HepG2 (cell line): ENCODE results near the gene C16orf90. TPM values are rescaled to one million over a fixed set of nuclear protein-coding genes. Genes with fewer than 3 reads are reported as not detected.
A peak's percentile ranks its signal among the peaks of the same experiment; 100 is the strongest.

Experiments
- ATAD3A ChIP-seq: sonication (generic); formaldehyde crosslinking; IDR thresholded peaks from 2 replicates; pipeline ENCODE4 v1.4.0; 2020; ENCODE audit warnings: missing genetic modification reagents
- EEA1 ChIP-seq: sonication (generic); formaldehyde crosslinking; IDR thresholded peaks from 2 replicates; pipeline ENCODE4 v1.5.1; 2020; ENCODE audit warnings: mild to moderate bottlenecking, missing genetic modification reagents, borderline replicate concordance
- ETV6 ChIP-seq: sonication (generic); formaldehyde crosslinking; conservative IDR thresholded peaks from 2 replicates; pipeline ENCODE4 v1.4.0; 2020; ENCODE audit warnings: missing genetic modification reagents
- IRF2 ChIP-seq: IDR thresholded peaks from 2 replicates; pipeline ENCODE4 v1.6.1; 2018; ENCODE audit warnings: missing genetic modification reagents, missing compliant biosample characterization
- KDM1A ChIP-seq: IDR thresholded peaks from 2 replicates; pipeline ENCODE4 v1.6.1; 2016; ENCODE audit warnings: missing compliant biosample characterization
- NR2F1 ChIP-seq, 2 experiments: fragments of 450-650 bp in 1 of 2; formaldehyde crosslinking in 1 of 2; IDR thresholded peaks; 2 replicates each; pipeline versions ENCODE4 v1.5.0 to v1.6.1; 2016 to 2020; ENCODE audit warnings: mild to moderate bottlenecking in 1 of 2, missing compliant biosample characterization in 1 of 2, missing genetic modification reagents in 1 of 2, moderate library complexity in 1 of 2
- RELA ChIP-seq: sonication (generic); formaldehyde crosslinking; IDR thresholded peaks from 2 replicates; pipeline ENCODE4 v1.4.0; 2020; ENCODE audit warnings: missing genetic modification reagents
- TARDBP ChIP-seq: sonication (generic); formaldehyde crosslinking; IDR thresholded peaks from 2 replicates; pipeline ENCODE4 v1.8.0; 2022; ENCODE audit warnings: mild to moderate bottlenecking, missing genetic modification reagents
- ZEB1 ChIP-seq: IDR thresholded peaks from 2 replicates; pipeline ENCODE4 v1.6.1; 2012; ENCODE audit warnings: mild to moderate bottlenecking, low read depth, inconsistent platforms; ENCODE audit not compliant: insufficient replicate concordance
- ZNF124 ChIP-seq: sonication (generic); formaldehyde crosslinking; IDR thresholded peaks from 2 replicates; pipeline ENCODE4 v1.4.0; 2020; ENCODE audit warnings: missing genetic modification reagents
- ZNF335 ChIP-seq: sonication (generic); formaldehyde crosslinking; IDR thresholded peaks from 2 replicates; pipeline ENCODE4 v1.4.0; 2020; ENCODE audit warnings: missing genetic modification reagents
- polyA plus RNA-seq, 8 experiments: library from polyadenylated mRNA; depleted of rRNA in 3 of 8; stranded (reverse) in 7 of 8; unstranded in 1 of 8; fragments of >200 nt; fragmentation: Illumina TruSeq in 4 of 8; extraction: Trizol in 4 of 8; gene quantifications; 2 replicates each; pipeline versions ENCODE4 v1.2.1 to v1.2.3, GENCODE V29; 2011 to 2016; ENCODE audit warnings: low read depth in 4 of 8, missing spikeins in 1 of 8, mixed read lengths in 1 of 8; ENCODE audit not compliant: insufficient read depth in 1 of 8
- total RNA-seq, 5 experiments: library from RNA; depleted of rRNA; stranded (reverse); fragments of >200 nt; fragmentation: Illumina TruSeq; extraction: Trizol; gene quantifications; 2 replicates each; pipeline ENCODE4 v1.2.3, GENCODE V29; 2016; ENCODE audit warnings: low read depth in 1 of 5
- TF ChIP-seq, protein P1 (sequence below): sonication (generic); formaldehyde crosslinking; IDR thresholded peaks from 2 replicates; pipeline ENCODE4 v1.4.0; 2020; ENCODE audit warnings: mild to moderate bottlenecking, missing genetic modification reagents
- TF ChIP-seq, protein P2 (sequence below): sonication (generic); formaldehyde crosslinking; IDR thresholded peaks from 2 replicates; pipeline ENCODE4 v1.5.1; 2020; ENCODE audit warnings: missing genetic modification reagents, mild to moderate bottlenecking, borderline replicate concordance
- TF ChIP-seq, protein P3 (sequence below): sonication (generic); formaldehyde crosslinking; IDR thresholded peaks from 2 replicates; pipeline ENCODE4 v1.4.0; 2020; ENCODE audit warnings: missing genetic modification reagents, borderline replicate concordance

Gene C16orf90
- total and polyA plus RNA-seq, 2 of the 13 experiments (the other 11 are each of a cell fraction or from before 2014, with no cell fraction given), result not detected

DNA sequence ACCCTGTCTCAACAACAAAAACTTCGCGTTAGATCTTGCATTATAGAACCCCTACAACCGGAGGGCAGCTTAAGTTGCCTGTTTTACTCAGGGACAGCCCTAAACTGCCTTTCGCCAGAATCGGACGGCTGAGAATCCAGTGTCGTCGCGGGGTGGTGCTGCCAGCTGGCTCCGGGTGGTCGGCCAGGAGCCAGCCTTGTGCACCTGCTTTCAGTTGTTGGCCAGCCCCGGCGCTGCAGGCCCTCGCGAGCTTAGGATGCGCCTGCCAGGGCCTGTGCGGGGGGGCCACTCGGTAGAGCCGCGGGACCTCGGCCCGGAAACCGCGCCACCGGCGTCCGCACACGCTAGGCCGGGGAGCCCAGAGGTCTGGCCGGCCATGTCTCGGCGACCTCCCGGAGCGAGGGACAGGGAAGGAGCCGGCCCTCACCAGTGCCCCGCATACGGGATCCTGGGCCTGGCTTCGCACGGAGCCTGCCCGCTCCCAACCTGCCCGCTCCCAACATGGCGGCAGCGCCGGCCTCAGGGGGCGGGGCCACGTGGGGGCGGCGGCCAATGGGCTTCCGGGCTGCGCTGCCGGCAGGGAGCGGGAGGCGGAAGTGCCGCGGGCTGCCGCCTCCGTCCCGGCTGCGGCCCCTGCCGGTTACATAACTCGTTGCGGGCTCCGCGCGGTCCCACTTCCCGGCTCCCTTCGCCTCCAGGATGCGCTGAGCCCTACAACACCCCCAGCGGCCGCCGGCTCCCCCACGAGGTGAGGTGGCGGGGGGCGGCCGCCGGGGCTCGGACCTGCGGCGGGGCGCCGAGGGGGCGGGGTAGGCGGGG, 37.6 kb downstream of the C16orf90 start (continued):
- TF ChIP-seq, protein P1, sequence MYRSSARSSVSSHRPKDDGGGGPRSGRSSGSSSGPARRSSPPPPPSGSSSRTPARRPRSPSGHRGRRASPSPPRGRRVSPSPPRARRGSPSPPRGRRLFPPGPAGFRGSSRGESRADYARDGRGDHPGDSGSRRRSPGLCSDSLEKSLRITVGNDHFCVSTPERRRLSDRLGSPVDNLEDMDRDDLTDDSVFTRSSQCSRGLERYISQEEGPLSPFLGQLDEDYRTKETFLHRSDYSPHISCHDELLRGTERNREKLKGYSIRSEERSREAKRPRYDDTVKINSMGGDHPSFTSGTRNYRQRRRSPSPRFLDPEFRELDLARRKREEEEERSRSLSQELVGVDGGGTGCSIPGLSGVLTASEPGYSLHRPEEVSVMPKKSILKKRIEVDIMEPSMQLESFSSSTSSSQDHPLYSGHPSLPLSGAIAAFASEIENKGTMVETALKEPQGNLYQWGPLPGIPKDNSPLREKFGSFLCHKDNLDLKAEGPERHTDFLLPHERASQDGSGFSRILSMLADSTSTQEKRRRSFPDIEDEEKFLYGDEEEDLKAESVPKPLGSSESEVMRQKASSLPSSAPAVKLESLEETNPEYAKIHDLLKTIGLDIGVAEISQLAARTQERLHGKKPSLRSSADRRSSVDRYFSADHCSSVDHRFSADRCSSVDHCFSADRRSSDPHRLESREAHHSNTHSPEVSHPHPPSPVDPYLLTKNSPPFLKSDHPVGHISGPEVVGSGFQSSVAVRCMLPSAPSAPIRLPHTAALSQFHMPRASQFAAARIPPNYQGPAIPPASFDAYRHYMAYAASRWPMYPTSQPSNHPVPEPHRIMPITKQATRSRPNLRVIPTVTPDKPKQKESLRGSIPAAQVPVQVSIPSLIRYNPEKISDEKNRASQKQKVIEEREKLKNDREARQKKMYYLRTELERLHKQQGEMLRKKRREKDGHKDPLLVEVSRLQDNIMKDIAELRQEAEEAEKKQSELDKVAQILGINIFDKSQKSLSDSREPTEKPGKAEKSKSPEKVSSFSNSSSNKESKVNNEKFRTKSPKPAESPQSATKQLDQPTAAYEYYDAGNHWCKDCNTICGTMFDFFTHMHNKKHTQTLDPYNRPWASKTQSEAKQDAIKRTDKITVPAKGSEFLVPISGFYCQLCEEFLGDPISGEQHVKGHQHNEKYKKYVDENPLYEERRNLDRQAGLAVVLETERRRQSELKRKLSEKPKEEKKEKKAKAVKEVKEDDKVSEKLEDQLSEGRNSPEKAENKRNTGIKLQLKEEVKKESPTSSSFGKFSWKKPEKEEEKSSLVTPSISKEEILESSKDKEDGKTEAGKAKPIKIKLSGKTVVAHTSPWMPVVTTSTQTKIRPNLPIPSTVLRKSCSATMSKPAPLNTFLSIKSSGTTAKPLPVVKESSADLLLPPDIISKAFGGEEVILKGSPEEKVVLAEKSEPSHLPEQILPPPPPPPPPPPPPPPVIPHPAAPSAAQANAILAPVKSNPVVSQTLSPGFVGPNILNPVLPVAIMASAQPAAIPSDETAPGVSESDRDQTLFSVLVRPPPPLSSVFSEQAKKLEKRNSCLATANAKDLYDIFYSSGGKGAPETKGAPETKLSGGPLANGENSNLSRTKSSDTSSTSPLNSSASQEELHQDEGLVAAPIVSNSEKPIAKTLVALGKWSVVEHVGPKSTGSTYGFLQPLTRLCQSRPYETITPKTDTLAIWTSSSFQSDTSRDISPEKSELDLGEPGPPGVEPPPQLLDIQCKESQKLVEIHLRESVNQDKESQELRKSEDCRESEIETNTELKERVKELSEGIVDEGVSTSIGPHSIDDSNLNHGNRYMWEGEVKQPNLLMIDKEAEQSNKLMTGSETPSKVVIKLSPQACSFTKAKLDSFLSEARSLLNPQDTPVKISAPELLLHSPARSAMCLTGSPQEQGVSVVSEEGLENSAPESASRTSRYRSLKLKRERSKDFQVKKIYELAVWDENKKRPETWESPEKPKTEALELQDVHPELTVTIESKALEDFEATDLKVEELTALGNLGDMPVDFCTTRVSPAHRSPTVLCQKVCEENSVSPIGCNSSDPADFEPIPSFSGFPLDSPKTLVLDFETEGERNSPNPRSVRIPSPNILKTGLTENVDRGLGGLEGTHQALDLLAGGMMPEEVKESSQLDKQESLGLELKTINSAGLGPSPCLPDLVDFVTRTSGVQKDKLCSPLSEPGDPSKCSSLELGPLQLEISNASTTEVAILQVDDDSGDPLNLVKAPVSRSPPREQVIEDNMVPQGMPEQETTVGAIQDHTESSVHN (CRISPR knock-in tag), result no peak
- TF ChIP-seq ZNF124 (CRISPR knock-in tag), result peak; percentile 95
- TF ChIP-seq, protein P2, sequence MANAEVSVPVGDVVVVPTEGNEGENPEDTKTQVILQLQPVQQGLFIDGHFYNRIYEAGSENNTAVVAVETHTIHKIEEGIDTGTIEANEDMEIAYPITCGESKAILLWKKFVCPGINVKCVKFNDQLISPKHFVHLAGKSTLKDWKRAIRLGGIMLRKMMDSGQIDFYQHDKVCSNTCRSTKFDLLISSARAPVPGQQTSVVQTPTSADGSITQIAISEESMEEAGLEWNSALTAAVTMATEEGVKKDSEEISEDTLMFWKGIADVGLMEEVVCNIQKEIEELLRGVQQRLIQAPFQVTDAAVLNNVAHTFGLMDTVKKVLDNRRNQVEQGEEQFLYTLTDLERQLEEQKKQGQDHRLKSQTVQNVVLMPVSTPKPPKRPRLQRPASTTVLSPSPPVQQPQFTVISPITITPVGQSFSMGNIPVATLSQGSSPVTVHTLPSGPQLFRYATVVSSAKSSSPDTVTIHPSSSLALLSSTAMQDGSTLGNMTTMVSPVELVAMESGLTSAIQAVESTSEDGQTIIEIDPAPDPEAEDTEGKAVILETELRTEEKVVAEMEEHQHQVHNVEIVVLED (CRISPR knock-in tag), result peak; percentile 90
- TF ChIP-seq RELA (CRISPR knock-in tag), result peak; percentile 45; the same call in 1 of the 2 replicates
- TF ChIP-seq TARDBP, result peak; percentile 89
- no peak for TF ChIP-seq KDM1A (CRISPR knock-in tag)
- no peak for TF ChIP-seq ATAD3A (CRISPR knock-in tag)
- 0 out of 4 replicates have a peak, but pooled peaks of 1 of the 2 experiments have one; percentile 46 for TF ChIP-seq NR2F1 (CRISPR knock-in tag; IDR thresholded peaks at IDR 0.05)
- TF ChIP-seq, protein P3, sequence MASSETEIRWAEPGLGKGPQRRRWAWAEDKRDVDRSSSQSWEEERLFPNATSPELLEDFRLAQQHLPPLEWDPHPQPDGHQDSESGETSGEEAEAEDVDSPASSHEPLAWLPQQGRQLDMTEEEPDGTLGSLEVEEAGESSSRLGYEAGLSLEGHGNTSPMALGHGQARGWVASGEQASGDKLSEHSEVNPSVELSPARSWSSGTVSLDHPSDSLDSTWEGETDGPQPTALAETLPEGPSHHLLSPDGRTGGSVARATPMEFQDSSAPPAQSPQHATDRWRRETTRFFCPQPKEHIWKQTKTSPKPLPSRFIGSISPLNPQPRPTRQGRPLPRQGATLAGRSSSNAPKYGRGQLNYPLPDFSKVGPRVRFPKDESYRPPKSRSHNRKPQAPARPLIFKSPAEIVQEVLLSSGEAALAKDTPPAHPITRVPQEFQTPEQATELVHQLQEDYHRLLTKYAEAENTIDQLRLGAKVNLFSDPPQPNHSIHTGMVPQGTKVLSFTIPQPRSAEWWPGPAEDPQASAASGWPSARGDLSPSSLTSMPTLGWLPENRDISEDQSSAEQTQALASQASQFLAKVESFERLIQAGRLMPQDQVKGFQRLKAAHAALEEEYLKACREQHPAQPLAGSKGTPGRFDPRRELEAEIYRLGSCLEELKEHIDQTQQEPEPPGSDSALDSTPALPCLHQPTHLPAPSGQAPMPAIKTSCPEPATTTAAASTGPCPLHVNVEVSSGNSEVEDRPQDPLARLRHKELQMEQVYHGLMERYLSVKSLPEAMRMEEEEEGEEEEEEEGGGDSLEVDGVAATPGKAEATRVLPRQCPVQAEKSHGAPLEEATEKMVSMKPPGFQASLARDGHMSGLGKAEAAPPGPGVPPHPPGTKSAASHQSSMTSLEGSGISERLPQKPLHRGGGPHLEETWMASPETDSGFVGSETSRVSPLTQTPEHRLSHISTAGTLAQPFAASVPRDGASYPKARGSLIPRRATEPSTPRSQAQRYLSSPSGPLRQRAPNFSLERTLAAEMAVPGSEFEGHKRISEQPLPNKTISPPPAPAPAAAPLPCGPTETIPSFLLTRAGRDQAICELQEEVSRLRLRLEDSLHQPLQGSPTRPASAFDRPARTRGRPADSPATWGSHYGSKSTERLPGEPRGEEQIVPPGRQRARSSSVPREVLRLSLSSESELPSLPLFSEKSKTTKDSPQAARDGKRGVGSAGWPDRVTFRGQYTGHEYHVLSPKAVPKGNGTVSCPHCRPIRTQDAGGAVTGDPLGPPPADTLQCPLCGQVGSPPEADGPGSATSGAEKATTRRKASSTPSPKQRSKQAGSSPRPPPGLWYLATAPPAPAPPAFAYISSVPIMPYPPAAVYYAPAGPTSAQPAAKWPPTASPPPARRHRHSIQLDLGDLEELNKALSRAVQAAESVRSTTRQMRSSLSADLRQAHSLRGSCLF (CRISPR knock-in tag), result no peak
- TF ChIP-seq IRF2 (CRISPR knock-in tag), result peak; percentile 35; the same call in 1 of the 2 replicates
- peak; percentile 66; the same call in 1 of the 2 replicates for TF ChIP-seq ETV6
- TF ChIP-seq ZNF335, result no peak
- TF ChIP-seq EEA1 (CRISPR knock-in tag), result no peak
- TF ChIP-seq ZEB1, result peak; percentile 48
